GM12875 (cell line): Measurements from ENCODE around the gene SLC8A1.

Source experiments
- H3K4me3 ChIP-seq: one replicate; pipeline ENCODE4 v1.5.1; 2011; ENCODE audit warnings: low read depth, low read length, control low read depth
- TF ChIP-seq, protein P1 (sequence below): IDR thresholded peaks from 2 replicates; pipeline ENCODE4 v1.5.1; 2011; ENCODE audit warnings: low read depth, mild to moderate bottlenecking, control low read depth, inconsistent platforms, low read length, moderate library complexity, borderline replicate concordance; ENCODE audit not compliant: insufficient read depth

Gene SLC8A1

GRCh38 chr2:40367652-40368051, 84.2 kb downstream of the SLC8A1 start:
- TF ChIP-seq, protein P1, sequence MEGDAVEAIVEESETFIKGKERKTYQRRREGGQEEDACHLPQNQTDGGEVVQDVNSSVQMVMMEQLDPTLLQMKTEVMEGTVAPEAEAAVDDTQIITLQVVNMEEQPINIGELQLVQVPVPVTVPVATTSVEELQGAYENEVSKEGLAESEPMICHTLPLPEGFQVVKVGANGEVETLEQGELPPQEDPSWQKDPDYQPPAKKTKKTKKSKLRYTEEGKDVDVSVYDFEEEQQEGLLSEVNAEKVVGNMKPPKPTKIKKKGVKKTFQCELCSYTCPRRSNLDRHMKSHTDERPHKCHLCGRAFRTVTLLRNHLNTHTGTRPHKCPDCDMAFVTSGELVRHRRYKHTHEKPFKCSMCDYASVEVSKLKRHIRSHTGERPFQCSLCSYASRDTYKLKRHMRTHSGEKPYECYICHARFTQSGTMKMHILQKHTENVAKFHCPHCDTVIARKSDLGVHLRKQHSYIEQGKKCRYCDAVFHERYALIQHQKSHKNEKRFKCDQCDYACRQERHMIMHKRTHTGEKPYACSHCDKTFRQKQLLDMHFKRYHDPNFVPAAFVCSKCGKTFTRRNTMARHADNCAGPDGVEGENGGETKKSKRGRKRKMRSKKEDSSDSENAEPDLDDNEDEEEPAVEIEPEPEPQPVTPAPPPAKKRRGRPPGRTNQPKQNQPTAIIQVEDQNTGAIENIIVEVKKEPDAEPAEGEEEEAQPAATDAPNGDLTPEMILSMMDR: no peak
- H3K4me3 ChIP-seq: no peak overlapping the region

DNA sequence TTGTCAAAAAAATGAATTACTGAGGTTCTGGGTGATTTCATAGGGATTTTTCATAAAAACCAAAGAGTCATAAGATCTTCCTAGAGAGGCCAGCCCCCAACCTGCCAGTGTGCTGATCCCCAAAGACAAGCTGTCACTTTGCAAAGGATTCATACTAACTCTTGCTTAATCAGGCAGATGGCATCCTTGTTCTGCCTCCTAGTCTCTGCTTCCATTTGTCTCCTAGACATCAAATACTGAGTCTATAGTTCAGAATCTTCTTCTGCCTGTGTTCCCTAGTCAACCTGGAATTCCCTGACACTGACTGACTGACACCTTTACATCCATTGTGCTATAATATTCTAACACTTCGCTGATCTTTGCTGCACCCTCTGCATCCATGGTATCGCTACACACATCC, 84.9 kb downstream of the SLC8A1 start:
- TF ChIP-seq, protein P1: no peak
- H3K4me3 ChIP-seq: no peak overlapping the region

DNA sequence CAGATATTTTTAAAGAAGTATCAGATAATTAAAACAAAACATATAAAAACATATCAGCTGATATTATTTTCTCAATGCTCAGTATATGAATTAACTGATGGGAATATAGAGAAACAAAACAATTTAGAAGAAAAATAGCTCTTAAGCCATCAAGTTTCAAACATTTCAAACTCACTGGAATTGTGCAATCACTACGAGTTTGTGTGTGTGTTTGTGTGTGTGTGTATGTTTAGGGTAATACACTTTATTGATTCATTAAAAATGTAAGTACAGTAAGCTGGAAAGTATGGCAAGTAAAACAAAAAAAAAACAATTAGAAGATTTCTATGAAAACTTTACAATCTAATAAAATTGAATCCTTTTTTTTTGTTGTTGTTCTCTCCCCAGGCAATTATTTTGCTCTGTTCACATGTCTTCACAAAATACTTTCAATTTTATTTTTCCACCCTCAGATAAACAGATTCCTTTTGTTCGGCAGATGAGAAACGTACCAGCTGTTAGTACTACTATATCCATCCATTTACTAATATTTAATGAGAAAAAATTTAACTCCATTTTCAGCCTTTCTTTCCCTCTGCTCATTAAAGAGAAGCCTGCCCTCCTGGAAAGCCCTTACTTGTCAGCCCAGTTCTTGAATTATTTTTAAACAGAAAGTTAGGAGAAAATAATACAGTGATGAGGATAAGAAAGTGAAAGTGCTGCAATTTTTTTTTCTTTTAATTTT, 87.6 kb downstream of the SLC8A1 start:
- H3K4me3 ChIP-seq: no peak overlapping the region
- TF ChIP-seq, protein P1: no peak

- TF ChIP-seq, protein P1: no peak
- no peak overlapping the region for H3K4me3 ChIP-seq
These were observed 88.3 kb downstream of the SLC8A1 start for GRCh38 chr2:40363631-40364030.

GRCh38 chr2:40363231-40363630, 88.7 kb downstream of the SLC8A1 start:
- no peak overlapping the region for H3K4me3 ChIP-seq
- TF ChIP-seq, protein P1: no peak

GRCh38 chr2:40361478-40361877, 90.4 kb downstream of the SLC8A1 start:
- TF ChIP-seq, protein P1: no peak
- no peak overlapping the region for H3K4me3 ChIP-seq

- TF ChIP-seq, protein P1: peak; percentile 12; the same call in 1 of the 2 replicates
- H3K4me3 ChIP-seq: no peak overlapping the region
These were observed 91.2 kb downstream of the SLC8A1 start for GRCh38 chr2:40360652-40361051.
